ENCODE data around the gene SCAMP2. TPM values are rescaled to one million over a fixed set of nuclear protein-coding genes. Genes with fewer than 3 reads are reported as not detected.

Gene SCAMP2, protein sequence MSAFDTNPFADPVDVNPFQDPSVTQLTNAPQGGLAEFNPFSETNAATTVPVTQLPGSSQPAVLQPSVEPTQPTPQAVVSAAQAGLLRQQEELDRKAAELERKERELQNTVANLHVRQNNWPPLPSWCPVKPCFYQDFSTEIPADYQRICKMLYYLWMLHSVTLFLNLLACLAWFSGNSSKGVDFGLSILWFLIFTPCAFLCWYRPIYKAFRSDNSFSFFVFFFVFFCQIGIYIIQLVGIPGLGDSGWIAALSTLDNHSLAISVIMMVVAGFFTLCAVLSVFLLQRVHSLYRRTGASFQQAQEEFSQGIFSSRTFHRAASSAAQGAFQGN
- 51.3 and 64.9 TPM in 2 replicates for total RNA-seq (2014; rRNA removed; shearing (Covaris generic))
- 34.7 and 35.8 TPM in 2 replicates for polyA plus RNA-seq (2016; fragmentation: Nextera tagmentation; extraction: Ambion mirVana)
- long read RNA-seq, transcript SCAMP2-201 (9 exons, 2,453 nt) = major isoform, 21 of 25 reads
- long read RNA-seq, partial matches to known transcripts = 0 of 25 reads
- long read RNA-seq, other reads (novel, unspliced or antisense) = 4 of 25 reads

- ATAC-seq = peak; percentile 97
- peak within 1 kb of the TSS; percentile 96 for H3K4me2 ChIP-seq
Observed at GRCh38 chr15:74873036-74873755, at the start of gene SCAMP2. TSS of gene SCAMP2 (minus strand) at chr15:74873365. CDS start at chr15:74873255, 110 bp downstream.

DNA sequence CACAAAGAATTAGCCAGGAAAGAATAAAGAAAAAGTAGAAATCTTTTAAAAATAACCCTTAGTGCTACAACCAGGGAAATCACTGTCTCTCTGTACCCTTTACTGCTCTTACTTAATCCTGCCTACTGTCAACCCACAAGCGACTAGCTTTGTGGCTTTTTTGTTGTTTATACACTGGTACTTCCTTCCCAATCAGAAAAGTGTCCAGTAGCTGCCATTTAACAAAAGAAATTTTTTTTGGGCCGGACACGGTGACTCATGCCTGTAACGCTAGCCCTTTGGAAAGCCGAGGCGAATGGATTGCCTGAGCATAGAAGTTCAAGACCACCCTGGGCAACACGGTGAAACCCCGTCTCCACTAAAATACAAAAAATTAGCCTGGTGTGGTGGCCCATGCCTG, 47.3 kb upstream of the SCAMP2 start:
- ATAC-seq (no peak), DNase-seq (ENCODE audit: low spot score) (no peak)
- Mint-ChIP-seq H3K9me3 (no peaks in the 10 kb centered on the region), H3K36me3 (ENCODE audit: low read depth) (peaks cover 84% of the 10 kb centered on the region), H3K27me3 (ENCODE audit: insufficient read depth, low read depth, poor library complexity) (no peaks in the 10 kb centered on the region), H3K4me3 (no peak overlapping the region), H3K27ac (no peak overlapping the region), H3K4me1 (no peaks in the 10 kb centered on the region)
- Histone ChIP-seq H3K79me2 (replicated peaks; ENCODE audit: insufficient read depth) (peaks cover 3% of the 10 kb centered on the region; the same call in 1 of the 2 replicates), H2AFZ (no peak overlapping the region), H3K9me2 (ENCODE audit: insufficient read depth) (no peaks in the 10 kb centered on the region), H3K4me3 (no peak overlapping the region), H3K27ac (ENCODE audit: low read depth) (no peak overlapping the region), H3K4me1 (ENCODE audit: insufficient read depth) (no peaks in the 10 kb centered on the region), H3K4me2 (no peak overlapping the region), H4K20me1 (replicated peaks; ENCODE audit: insufficient read depth) (peaks cover 37% of the 10 kb centered on the region), H3K27me3 (ENCODE audit: insufficient read depth) (no peaks in the 10 kb centered on the region), H3K36me3 (ENCODE audit: insufficient read depth) (peaks cover 60% of the 10 kb centered on the region), H3F3A (replicated peaks; ENCODE audit: low read depth) (peaks cover 6% of the 10 kb centered on the region; the same call in 1 of the 2 replicates)
- no peak for TF ChIP-seq ZNF114 (CRISPR knock-in tag; IDR thresholded peaks at IDR 0.05)
- no peak for TF ChIP-seq CREB1 (CRISPR knock-in tag; IDR thresholded peaks at IDR 0.05; ENCODE audit: low read depth)
- TF ChIP-seq JUNB (IDR thresholded peaks at IDR 0.05; ENCODE audit: unreplicated experiment) = no peak
- no peak for TF ChIP-seq EZH2phosphoT487 (IDR thresholded peaks at IDR 0.05; ENCODE audit: unreplicated experiment)
- TF ChIP-seq STAT1 (IDR thresholded peaks at IDR 0.05; ENCODE audit: unreplicated experiment) = no peak
- TF ChIP-seq, protein P1, sequence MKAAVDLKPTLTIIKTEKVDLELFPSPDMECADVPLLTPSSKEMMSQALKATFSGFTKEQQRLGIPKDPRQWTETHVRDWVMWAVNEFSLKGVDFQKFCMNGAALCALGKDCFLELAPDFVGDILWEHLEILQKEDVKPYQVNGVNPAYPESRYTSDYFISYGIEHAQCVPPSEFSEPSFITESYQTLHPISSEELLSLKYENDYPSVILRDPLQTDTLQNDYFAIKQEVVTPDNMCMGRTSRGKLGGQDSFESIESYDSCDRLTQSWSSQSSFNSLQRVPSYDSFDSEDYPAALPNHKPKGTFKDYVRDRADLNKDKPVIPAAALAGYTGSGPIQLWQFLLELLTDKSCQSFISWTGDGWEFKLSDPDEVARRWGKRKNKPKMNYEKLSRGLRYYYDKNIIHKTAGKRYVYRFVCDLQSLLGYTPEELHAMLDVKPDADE (IDR thresholded peaks at IDR 0.05) = no peak
- no peak for TF ChIP-seq ZNF462 (CRISPR knock-in tag; IDR thresholded peaks at IDR 0.05)

More at GRCh38 chr15:74873036-74873755, at the start of gene SCAMP2:
- TF ChIP-seq EZH2 (IDR thresholded peaks at IDR 0.05; ENCODE audit: low read depth, unreplicated experiment) (no peak), STAT1 (IDR thresholded peaks at IDR 0.05; ENCODE audit: unreplicated experiment) (no peak), ZNF331 (CRISPR knock-in tag; IDR thresholded peaks at IDR 0.05; ENCODE audit: low read depth) (no peak), CREB1 (CRISPR knock-in tag; IDR thresholded peaks at IDR 0.05; ENCODE audit: low read depth) (peak; percentile 87), POLR2AphosphoS5 (IDR thresholded peaks at IDR 0.05; ENCODE audit: low read depth) (peak; percentile 90), NANOG (IDR thresholded peaks at IDR 0.05; ENCODE audit: borderline replicate concordance) (no peak)
- peaks cover 7% of the 10 kb centered on the region; the same call in 2 of the 3 replicates for H3K36me3 Mint-ChIP-seq (ENCODE audit: low read depth)
- Histone ChIP-seq H3F3A (replicated peaks; ENCODE audit: low read depth) (0 out of 2 replicates have a peak, but pooled peaks cover 8% of the 10 kb centered on the region), H3K27me3 (ENCODE audit: insufficient read depth) (no peaks in the 10 kb centered on the region), H3K79me2 (replicated peaks; ENCODE audit: insufficient read depth) (peaks cover 44% of the 10 kb centered on the region), H3K36me3 (ENCODE audit: insufficient read depth) (no peaks in the 10 kb centered on the region), H3K9me2 (ENCODE audit: insufficient read depth) (no peaks in the 10 kb centered on the region), H3K4me3 (peak within 1 kb of the TSS; percentile 83), H4K20me1 (replicated peaks; ENCODE audit: insufficient read depth) (peaks cover 17% of the 10 kb centered on the region), H2AFZ (peak within 1 kb of the TSS; percentile 100), H3K4me1 (ENCODE audit: insufficient read depth) (no peaks in the 10 kb centered on the region), H3K27ac (ENCODE audit: low read depth) (peak within 1 kb of the TSS; percentile 87; the same call in 1 of the 2 replicates)
- peak within 1 kb of the TSS; percentile 86 for H3K4me3 Mint-ChIP-seq
- peaks cover 18% of the 10 kb centered on the region for H3K4me1 Mint-ChIP-seq
- DNase-seq (ENCODE audit: low spot score) = peak; percentile 99
- peak within 1 kb of the TSS; percentile 97 for H3K27ac Mint-ChIP-seq
- H3K9me3 Mint-ChIP-seq = no peaks in the 10 kb centered on the region
- H3K27me3 Mint-ChIP-seq (ENCODE audit: insufficient read depth, low read depth, poor library complexity) = peaks cover 18% of the 10 kb centered on the region

Measured in GM23338 (cell line).